Natural killer cell (primary cell): ENCODE measurements around the gene ERO1A. TPM values are rescaled to one million over a fixed set of nuclear protein-coding genes. Genes with fewer than 3 reads are reported as not detected.

Experiments
- ATAC-seq, 3 donors: fragments of 150-1000 bp in 2 of 3; fragments of 200-7000 bp in 1 of 3; cut with Tn5 transposase; 1 replicate in 1 of 3; 2 replicates in 2 of 3; pipeline ENCODE4 v1.10.0; 2021; ENCODE audit warnings: mild to moderate bottlenecking in 2 of 3, moderate library complexity in 2 of 3
- DNase-seq, 2 donors: peaks; one replicate each; pipeline versions ENCODE4 v3.0.0 to v3.0.0-alpha.2; 2013 to 2021; ENCODE audit warnings: mixed read lengths in 1 of 2
- H3K27ac ChIP-seq: one replicate; pipeline ENCODE4 v1.5.1; 2013; ENCODE audit warnings: mild to moderate bottlenecking, low read length
- H3K27me3 ChIP-seq: one replicate; pipeline ENCODE4 v1.6.1; 2013; ENCODE audit warnings: low read length; ENCODE audit not compliant: control insufficient read depth, insufficient read depth
- H3K36me3 ChIP-seq: one replicate; pipeline ENCODE4 v1.6.1; 2013; ENCODE audit warnings: low read length; ENCODE audit not compliant: control insufficient read depth, insufficient read depth
- H3K4me1 ChIP-seq: one replicate; pipeline ENCODE4 v1.6.1; 2013; ENCODE audit warnings: low read length; ENCODE audit not compliant: control insufficient read depth, insufficient read depth
- H3K4me3 ChIP-seq: one replicate; pipeline ENCODE4 v1.5.1; 2013; ENCODE audit warnings: low read length
- H3K9me3 ChIP-seq: one replicate; pipeline ENCODE4 v1.6.1; 2013; ENCODE audit warnings: low read length; ENCODE audit not compliant: control insufficient read depth, insufficient read depth
- H3K27ac Mint-ChIP-seq, 2 donors: one replicate each; pipeline ENCODE4 v1.8.0; 2022; ENCODE audit warnings: mild to moderate bottlenecking in 2 of 2, mixed read lengths in 2 of 2, moderate library complexity in 1 of 2
- H3K27me3 Mint-ChIP-seq, 2 donors: one replicate each; pipeline ENCODE4 v1.8.0; 2022; ENCODE audit warnings: low read depth in 2 of 2, mixed read lengths in 2 of 2
- H3K36me3 Mint-ChIP-seq: one replicate; pipeline ENCODE4 v1.8.0; 2022; ENCODE audit warnings: mixed read lengths
- H3K4me1 Mint-ChIP-seq, 2 donors: one replicate each; pipeline ENCODE4 v1.8.0; 2022; ENCODE audit warnings: mixed read lengths in 2 of 2
- H3K4me3 Mint-ChIP-seq: one replicate; pipeline ENCODE4 v1.8.0; 2022; ENCODE audit warnings: mild to moderate bottlenecking, moderate library complexity, mixed read lengths
- H3K9me3 Mint-ChIP-seq, 2 donors: one replicate each; pipeline ENCODE4 v1.8.0; 2022; ENCODE audit warnings: mixed read lengths in 2 of 2
- CTCF ChIP-seq: fragments of 200-600 bp; IDR thresholded peaks from one replicate; pipeline ENCODE4 v1.8.0; 2022; ENCODE audit warnings: antibody characterized with exemption
- WGBS: methylation state at CpG from one replicate; pipeline ENCODE4 v1.1.7; 2013; ENCODE audit warnings: missing lambda C conversion rate; ENCODE audit not compliant: insufficient coverage; 5-methylcytosine and 5-hydroxymethylcytosine counted together
- intact Hi-C: fragments of 100-400 bp; cut with micrococcal nuclease; formaldehyde crosslinking; loops from one replicate; pipeline ENCODE4 v1.14.2; 2022
- total RNA-seq, 4 donors: library from RNA; stranded (reverse); fragments of 120-200 nt in 1 of 4; gene quantifications; one replicate each; pipeline versions ENCODE4 v1.2.3 to v1.2.4, GENCODE V29; 2013 to 2022

The ERO1A gene
- total RNA-seq, 3 donors from 2014 or later (not counting 1 experiment from before 2014, with no cell fraction given): 35.4 to 47.7 (median 42.5) TPM

- TF ChIP-seq CTCF: no peak
- Histone ChIP-seq H3K4me1 (peaks cover 18% of the 10 kb centered on the region), H3K27me3 (no peaks in the 10 kb centered on the region), H3K4me3 (no peak overlapping the region), H3K27ac (no peak overlapping the region), H3K36me3 (peaks cover 6% of the 10 kb centered on the region), H3K9me3 (no peaks in the 10 kb centered on the region)
- intact Hi-C loops: loop anchor here (10.0 kb wide), 1 partner anchor 56 kb away; the partner anchor contains the start of gene GNPNAT1
- DNase-seq (peak in 1 of 2 donors; percentile 38), ATAC-seq (no peak)
- no peaks in the 10 kb centered on the region for H3K27me3 Mint-ChIP-seq
- H3K27ac Mint-ChIP-seq: peak overlapping the region in 1 of 2 donors; percentile 37
- H3K4me3 Mint-ChIP-seq: no peak overlapping the region
- no peaks in the 10 kb centered on the region for H3K9me3 Mint-ChIP-seq
- H3K36me3 Mint-ChIP-seq: peaks cover 1% of the 10 kb centered on the region
- peaks cover 66 to 67% of the 10 kb centered on the region in 2 donors for H3K4me1 Mint-ChIP-seq
These were observed 43.1 kb upstream of the ERO1A start for GRCh38 chr14:52738409-52738808.

- no peak overlapping the region for H3K4me3 Mint-ChIP-seq
- WGBS: 90% methylated on average over 1 of the region's 1 CpG
- H3K27ac Mint-ChIP-seq: peak overlapping the region; percentile 7 to 62
- ATAC-seq (no peak), DNase-seq (no peak)
- Histone ChIP-seq H3K27ac (no peak overlapping the region), H3K36me3 (peaks cover 9% of the 10 kb centered on the region), H3K4me1 (peaks cover 7% of the 10 kb centered on the region), H3K4me3 (no peak overlapping the region), H3K9me3 (no peaks in the 10 kb centered on the region), H3K27me3 (no peaks in the 10 kb centered on the region)
- intact Hi-C loops: loop anchor here (10.0 kb wide), 1 partner anchor 59 kb away; the partner anchor contains the start of gene GNPNAT1
- H3K9me3 Mint-ChIP-seq: no peaks in the 10 kb centered on the region
- TF ChIP-seq CTCF: no peak
- peaks cover 62% of the 10 kb centered on the region in 2 donors for H3K4me1 Mint-ChIP-seq
- peaks cover 5% of the 10 kb centered on the region for H3K36me3 Mint-ChIP-seq
- no peaks in the 10 kb centered on the region for H3K27me3 Mint-ChIP-seq
These were observed 40.6 kb upstream of the ERO1A start for GRCh38 chr14:52735921-52736489.

- 97% methylated on average over 9 of the region's 9 CpGs for WGBS
- peaks cover 9% of the 10 kb centered on the region for H3K36me3 ChIP-seq
- peaks cover 12% of the 10 kb centered on the region for H3K4me1 ChIP-seq
- no peak overlapping the region for H3K27ac Mint-ChIP-seq
- H3K4me3 ChIP-seq: no peak overlapping the region
- H3K27me3 ChIP-seq: no peaks in the 10 kb centered on the region
- H3K27ac ChIP-seq: no peak overlapping the region
- no peak for ATAC-seq
- H3K4me1 Mint-ChIP-seq: peaks cover 58 to 59% of the 10 kb centered on the region in 2 donors
- no peak for TF ChIP-seq CTCF
- H3K9me3 ChIP-seq: no peaks in the 10 kb centered on the region
- no peaks in the 10 kb centered on the region for H3K27me3 Mint-ChIP-seq
- intact Hi-C loops: loop anchor here (10.0 kb wide), 1 partner anchor 61 kb away; the partner anchor contains the start of gene GNPNAT1
- no peak for DNase-seq
- H3K9me3 Mint-ChIP-seq: no peaks in the 10 kb centered on the region
- peaks cover 5% of the 10 kb centered on the region for H3K36me3 Mint-ChIP-seq
- H3K4me3 Mint-ChIP-seq: no peak overlapping the region
These were observed 38.5 kb upstream of the ERO1A start for GRCh38 chr14:52733824-52734223.

- H3K27me3 Mint-ChIP-seq: no peaks in the 10 kb centered on the region
- H3K36me3 ChIP-seq: peaks cover 19% of the 10 kb centered on the region
- peaks cover 5% of the 10 kb centered on the region for H3K36me3 Mint-ChIP-seq
- H3K27ac Mint-ChIP-seq: peak overlapping the region; percentile 83 to 93
- peaks cover 33% of the 10 kb centered on the region in 2 donors for H3K4me1 Mint-ChIP-seq
- no peaks in the 10 kb centered on the region for H3K9me3 Mint-ChIP-seq
- no peaks in the 10 kb centered on the region for H3K9me3 ChIP-seq
- intact Hi-C loops: loop anchor here (1.0 to 10.0 kb wide), 3 partner anchors 12 to 64 kb away; partner anchors contain the start of genes GNPNAT1 and PSMC6
- peak overlapping the region; percentile 93 for H3K4me3 Mint-ChIP-seq
- ATAC-seq (no peak), DNase-seq (no peak)
- no peak for TF ChIP-seq CTCF
- peak overlapping the region; percentile 67 for H3K27ac ChIP-seq
- 5% methylated on average over 11 of the region's 11 CpGs for WGBS
- peaks cover 12% of the 10 kb centered on the region for H3K4me1 ChIP-seq
- H3K4me3 ChIP-seq: peak overlapping the region; percentile 98
- no peaks in the 10 kb centered on the region for H3K27me3 ChIP-seq
These were observed 35.4 kb upstream of the ERO1A start for GRCh38 chr14:52730709-52731111.
